Esophagus squamous epithelium (tissue), 4 donors: ENCODE results near the gene KCNJ12.

Source experiments
- POLR2A ChIP-seq, 4 donors: fragments of 450-650 bp; IDR thresholded peaks; one replicate each; pipeline ENCODE4 v1.6.1; 2017; ENCODE audit warnings: antibody characterized with exemption in 4 of 4, mild to moderate bottlenecking in 4 of 4, moderate library complexity in 3 of 4
- TF ChIP-seq, protein P1 (sequence below), 6 experiments: fragments of 450-650 bp in 4 of 6; fragments of 200-600 bp in 2 of 6; sonication (generic) in 2 of 6; IDR thresholded peaks; one replicate each; pipeline ENCODE4 v1.5.1; 2016 to 2019; ENCODE audit warnings: antibody characterized with exemption in 6 of 6, mild to moderate bottlenecking in 4 of 6, moderate library complexity in 4 of 6

DNA sequence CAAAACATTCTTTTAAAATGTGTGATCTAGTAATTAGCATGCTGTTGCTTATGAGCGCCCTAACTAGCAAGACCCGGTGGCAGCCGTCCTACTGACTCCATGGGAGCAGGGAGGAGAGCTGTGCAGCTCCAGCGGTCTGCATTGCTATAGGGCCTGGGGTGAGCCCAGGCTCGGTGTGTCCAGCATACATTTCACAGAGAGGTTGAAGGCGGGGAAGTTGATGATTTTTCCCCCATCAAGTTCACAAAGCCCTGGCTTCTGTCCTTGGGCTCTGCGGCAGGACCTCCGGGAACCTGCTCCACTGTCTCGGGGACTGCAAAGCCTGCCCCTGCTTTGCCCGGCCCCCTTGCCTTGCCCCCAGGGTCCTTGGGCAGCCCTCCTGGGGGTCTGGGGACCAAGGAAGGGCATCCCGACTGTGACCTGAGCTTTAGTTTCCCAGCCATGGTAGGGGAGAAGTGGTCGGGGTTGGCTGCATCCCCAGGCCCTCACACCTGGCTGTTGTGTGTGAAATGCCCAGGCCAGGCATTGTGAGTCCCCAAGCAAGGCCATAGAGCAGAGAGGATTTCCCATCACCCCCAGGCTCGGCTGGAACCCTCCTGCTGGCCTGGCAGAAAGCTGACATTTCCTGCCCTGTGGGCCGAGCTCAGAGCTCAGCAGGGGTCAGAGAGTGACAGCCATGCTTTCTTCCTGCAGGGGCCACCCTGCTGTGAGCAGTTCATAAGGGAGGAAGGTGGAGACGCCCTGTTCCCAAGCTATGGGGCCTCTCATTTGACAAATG lies 24.8 kb downstream of the KCNJ12 start:
- no peak for TF ChIP-seq POLR2A (IDR thresholded peaks at IDR 0.05)
- TF ChIP-seq, protein P1, sequence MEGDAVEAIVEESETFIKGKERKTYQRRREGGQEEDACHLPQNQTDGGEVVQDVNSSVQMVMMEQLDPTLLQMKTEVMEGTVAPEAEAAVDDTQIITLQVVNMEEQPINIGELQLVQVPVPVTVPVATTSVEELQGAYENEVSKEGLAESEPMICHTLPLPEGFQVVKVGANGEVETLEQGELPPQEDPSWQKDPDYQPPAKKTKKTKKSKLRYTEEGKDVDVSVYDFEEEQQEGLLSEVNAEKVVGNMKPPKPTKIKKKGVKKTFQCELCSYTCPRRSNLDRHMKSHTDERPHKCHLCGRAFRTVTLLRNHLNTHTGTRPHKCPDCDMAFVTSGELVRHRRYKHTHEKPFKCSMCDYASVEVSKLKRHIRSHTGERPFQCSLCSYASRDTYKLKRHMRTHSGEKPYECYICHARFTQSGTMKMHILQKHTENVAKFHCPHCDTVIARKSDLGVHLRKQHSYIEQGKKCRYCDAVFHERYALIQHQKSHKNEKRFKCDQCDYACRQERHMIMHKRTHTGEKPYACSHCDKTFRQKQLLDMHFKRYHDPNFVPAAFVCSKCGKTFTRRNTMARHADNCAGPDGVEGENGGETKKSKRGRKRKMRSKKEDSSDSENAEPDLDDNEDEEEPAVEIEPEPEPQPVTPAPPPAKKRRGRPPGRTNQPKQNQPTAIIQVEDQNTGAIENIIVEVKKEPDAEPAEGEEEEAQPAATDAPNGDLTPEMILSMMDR (IDR thresholded peaks at IDR 0.05) = no peak
